WTC11 (cell line): ENCODE measurements around the gene NOBOX. TPM values are rescaled to one million over a fixed set of nuclear protein-coding genes. Genes with fewer than 3 reads are reported as not detected.

Experiments used
- ATAC-seq: fragments of 200-7000 bp; cut with Tn5 transposase; 2 replicates; pipeline ENCODE4 v1.10.0; 2021; ENCODE audit warnings: mild to moderate bottlenecking, moderate library complexity
- CTCF ChIA-PET: fragments of 300-600 bp; sonication (Branson Sonifier 250); formaldehyde crosslinking; loops from one replicate; lab custom pipeline; 2021; ENCODE audit warnings: antibody characterized with exemption; lab: Charles Lee
- POLR2A ChIA-PET: fragments of 350-600 bp; sonication (Branson Sonifier 250); formaldehyde crosslinking; loops from one replicate; lab custom pipeline; 2021; ENCODE audit warnings: antibody characterized with exemption; lab: Charles Lee
- DNase-seq: peaks from one replicate; pipeline ENCODE4 v3.0.0; 2021; ENCODE audit warnings: low spot score
- H3K27ac Mint-ChIP-seq: 2 replicates; pipeline ENCODE4 v1.8.0; 2021; ENCODE audit warnings: mixed read lengths
- H3K27me3 Mint-ChIP-seq: 2 replicates; pipeline ENCODE4 v1.8.0; 2021; ENCODE audit warnings: low read depth, mild to moderate bottlenecking, moderate library complexity, mixed read lengths
- H3K36me3 Mint-ChIP-seq: 2 replicates; pipeline ENCODE4 v1.8.0; 2021; ENCODE audit warnings: mixed read lengths
- H3K4me1 Mint-ChIP-seq: 2 replicates; pipeline ENCODE4 v1.8.0; 2022; ENCODE audit warnings: mixed read lengths
- H3K4me3 Mint-ChIP-seq: 2 replicates; pipeline ENCODE4 v1.8.0; 2021; ENCODE audit warnings: mild to moderate bottlenecking, moderate library complexity, mixed read lengths
- H3K9me3 Mint-ChIP-seq: 2 replicates; pipeline ENCODE4 v1.8.0; 2021; ENCODE audit warnings: mixed read lengths
- FOXJ3 ChIP-seq: sonication (generic); formaldehyde crosslinking; IDR thresholded peaks from 2 replicates; pipeline ENCODE4 v1.9.0; 2021; ENCODE audit warnings: missing genetic modification reagents, mild to moderate bottlenecking, borderline replicate concordance
- FOXP1 ChIP-seq: sonication (generic); formaldehyde crosslinking; IDR thresholded peaks from 2 replicates; pipeline ENCODE4 v1.8.0; 2022; ENCODE audit warnings: missing genetic modification reagents, mild to moderate bottlenecking, moderate library complexity, borderline replicate concordance
- JUN ChIP-seq: sonication (generic); formaldehyde crosslinking; IDR thresholded peaks from 2 replicates; pipeline ENCODE4 v1.8.0; 2023; ENCODE audit warnings: mild to moderate bottlenecking, missing genetic modification reagents
- KAT7 ChIP-seq: sonication (generic); formaldehyde crosslinking; IDR thresholded peaks from 2 replicates; pipeline ENCODE4 v1.8.1; 2023; ENCODE audit warnings: missing genetic modification reagents, mild to moderate bottlenecking, borderline replicate concordance
- MXD4 ChIP-seq: fragments of 250-450 bp; sonication (Bioruptor Pico); IDR thresholded peaks from 2 replicates; pipeline ENCODE4 v1.8.0; 2021; ENCODE audit warnings: mild to moderate bottlenecking, moderate library complexity, borderline replicate concordance
- MYBL2 ChIP-seq: sonication (generic); formaldehyde crosslinking; IDR thresholded peaks from 2 replicates; pipeline ENCODE4 v1.8.1; 2023; ENCODE audit warnings: mild to moderate bottlenecking, moderate library complexity, missing genetic modification reagents
- NR1H2 ChIP-seq: sonication (generic); formaldehyde crosslinking; IDR thresholded peaks from 2 replicates; pipeline ENCODE4 v1.9.0; 2021; ENCODE audit warnings: mild to moderate bottlenecking, moderate library complexity, missing genetic modification reagents
- PRRX2 ChIP-seq: fragments of 250-450 bp; sonication (Bioruptor Pico); IDR thresholded peaks from 2 replicates; pipeline ENCODE4 v1.8.0; 2021; ENCODE audit warnings: mild to moderate bottlenecking
- SMAD3 ChIP-seq: sonication (generic); formaldehyde crosslinking; IDR thresholded peaks from 2 replicates; pipeline ENCODE4 v1.8.0; 2022; ENCODE audit warnings: missing genetic modification reagents, mild to moderate bottlenecking, borderline replicate concordance
- SP1 ChIP-seq: sonication (generic); formaldehyde crosslinking; conservative IDR thresholded peaks from 2 replicates; pipeline ENCODE4 v1.8.1; 2022; ENCODE audit warnings: missing genetic modification reagents
- TCF7 ChIP-seq: sonication (generic); formaldehyde crosslinking; IDR thresholded peaks from 2 replicates; pipeline ENCODE4 v1.8.0; 2022; ENCODE audit warnings: mild to moderate bottlenecking, low read depth, missing genetic modification reagents, moderate library complexity
- ZNF121 ChIP-seq: sonication (generic); formaldehyde crosslinking; IDR thresholded peaks from 2 replicates; pipeline ENCODE4 v1.8.0; 2023; ENCODE audit warnings: missing genetic modification reagents
- ZNF232 ChIP-seq: sonication (generic); formaldehyde crosslinking; IDR thresholded peaks from 2 replicates; pipeline ENCODE4 v1.8.0; 2022; ENCODE audit warnings: mild to moderate bottlenecking, missing genetic modification reagents
- total RNA-seq: library from RNA; stranded (reverse); gene quantifications from 3 replicates; pipeline ENCODE4 v1.2.3, GENCODE V29; 2021
- TF ChIP-seq, protein P1 (sequence below): sonication (generic); formaldehyde crosslinking; IDR thresholded peaks from 2 replicates; pipeline ENCODE4 v1.8.0; 2023; ENCODE audit warnings: missing genetic modification reagents, mild to moderate bottlenecking, borderline replicate concordance
- TF ChIP-seq, protein P2 (sequence below): sonication (generic); formaldehyde crosslinking; IDR thresholded peaks from 2 replicates; pipeline ENCODE4 v1.8.0; 2022; ENCODE audit warnings: mild to moderate bottlenecking, missing genetic modification reagents
- TF ChIP-seq, protein P3 (sequence below): fragments of 250-450 bp; sonication (Bioruptor Pico); IDR thresholded peaks from 2 replicates; pipeline ENCODE4 v1.9.0; 2021; ENCODE audit warnings: mild to moderate bottlenecking, borderline replicate concordance
- TF ChIP-seq, protein P4 (sequence below): fragments of 250-450 bp; sonication (Bioruptor Pico); conservative IDR thresholded peaks from 2 replicates; pipeline ENCODE4 v1.9.0; 2021; ENCODE audit warnings: mild to moderate bottlenecking

The NOBOX gene
- total RNA-seq, 1 experiment from 2014 or later = not detected

DNA sequence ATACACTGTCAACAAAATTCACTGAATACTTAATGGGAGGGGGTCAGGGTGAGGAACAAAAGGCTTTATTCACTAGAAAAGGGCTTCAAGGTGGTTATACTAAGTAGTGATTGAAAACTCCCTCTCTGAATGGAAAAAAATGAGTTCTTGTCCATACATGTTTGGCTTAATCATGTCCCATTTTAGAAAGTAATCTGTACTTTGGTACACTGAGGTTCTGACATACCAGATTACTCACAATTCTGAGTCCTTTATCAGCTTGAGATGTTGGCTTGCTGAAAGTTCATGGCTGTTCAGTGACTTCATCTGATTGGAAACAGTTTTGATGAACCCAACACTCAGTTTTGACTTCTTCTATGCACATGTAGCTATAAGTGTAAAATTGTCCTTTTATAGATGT is 12.8 kb upstream of the NOBOX start (continued):
- TF ChIP-seq, protein P1, sequence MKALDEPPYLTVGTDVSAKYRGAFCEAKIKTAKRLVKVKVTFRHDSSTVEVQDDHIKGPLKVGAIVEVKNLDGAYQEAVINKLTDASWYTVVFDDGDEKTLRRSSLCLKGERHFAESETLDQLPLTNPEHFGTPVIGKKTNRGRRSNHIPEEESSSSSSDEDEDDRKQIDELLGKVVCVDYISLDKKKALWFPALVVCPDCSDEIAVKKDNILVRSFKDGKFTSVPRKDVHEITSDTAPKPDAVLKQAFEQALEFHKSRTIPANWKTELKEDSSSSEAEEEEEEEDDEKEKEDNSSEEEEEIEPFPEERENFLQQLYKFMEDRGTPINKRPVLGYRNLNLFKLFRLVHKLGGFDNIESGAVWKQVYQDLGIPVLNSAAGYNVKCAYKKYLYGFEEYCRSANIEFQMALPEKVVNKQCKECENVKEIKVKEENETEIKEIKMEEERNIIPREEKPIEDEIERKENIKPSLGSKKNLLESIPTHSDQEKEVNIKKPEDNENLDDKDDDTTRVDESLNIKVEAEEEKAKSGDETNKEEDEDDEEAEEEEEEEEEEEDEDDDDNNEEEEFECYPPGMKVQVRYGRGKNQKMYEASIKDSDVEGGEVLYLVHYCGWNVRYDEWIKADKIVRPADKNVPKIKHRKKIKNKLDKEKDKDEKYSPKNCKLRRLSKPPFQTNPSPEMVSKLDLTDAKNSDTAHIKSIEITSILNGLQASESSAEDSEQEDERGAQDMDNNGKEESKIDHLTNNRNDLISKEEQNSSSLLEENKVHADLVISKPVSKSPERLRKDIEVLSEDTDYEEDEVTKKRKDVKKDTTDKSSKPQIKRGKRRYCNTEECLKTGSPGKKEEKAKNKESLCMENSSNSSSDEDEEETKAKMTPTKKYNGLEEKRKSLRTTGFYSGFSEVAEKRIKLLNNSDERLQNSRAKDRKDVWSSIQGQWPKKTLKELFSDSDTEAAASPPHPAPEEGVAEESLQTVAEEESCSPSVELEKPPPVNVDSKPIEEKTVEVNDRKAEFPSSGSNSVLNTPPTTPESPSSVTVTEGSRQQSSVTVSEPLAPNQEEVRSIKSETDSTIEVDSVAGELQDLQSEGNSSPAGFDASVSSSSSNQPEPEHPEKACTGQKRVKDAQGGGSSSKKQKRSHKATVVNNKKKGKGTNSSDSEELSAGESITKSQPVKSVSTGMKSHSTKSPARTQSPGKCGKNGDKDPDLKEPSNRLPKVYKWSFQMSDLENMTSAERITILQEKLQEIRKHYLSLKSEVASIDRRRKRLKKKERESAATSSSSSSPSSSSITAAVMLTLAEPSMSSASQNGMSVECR (CRISPR knock-in tag) = no peak
- TF ChIP-seq ZNF232 (no peak), MXD4 (CRISPR knock-in tag) (no peak), SMAD3 (no peak), ZNF121 (CRISPR knock-in tag) (no peak), MYBL2 (no peak), JUN (CRISPR knock-in tag) (no peak), FOXP1 (CRISPR knock-in tag) (no peak), KAT7 (CRISPR knock-in tag) (no peak)
- TF ChIP-seq, protein P2, sequence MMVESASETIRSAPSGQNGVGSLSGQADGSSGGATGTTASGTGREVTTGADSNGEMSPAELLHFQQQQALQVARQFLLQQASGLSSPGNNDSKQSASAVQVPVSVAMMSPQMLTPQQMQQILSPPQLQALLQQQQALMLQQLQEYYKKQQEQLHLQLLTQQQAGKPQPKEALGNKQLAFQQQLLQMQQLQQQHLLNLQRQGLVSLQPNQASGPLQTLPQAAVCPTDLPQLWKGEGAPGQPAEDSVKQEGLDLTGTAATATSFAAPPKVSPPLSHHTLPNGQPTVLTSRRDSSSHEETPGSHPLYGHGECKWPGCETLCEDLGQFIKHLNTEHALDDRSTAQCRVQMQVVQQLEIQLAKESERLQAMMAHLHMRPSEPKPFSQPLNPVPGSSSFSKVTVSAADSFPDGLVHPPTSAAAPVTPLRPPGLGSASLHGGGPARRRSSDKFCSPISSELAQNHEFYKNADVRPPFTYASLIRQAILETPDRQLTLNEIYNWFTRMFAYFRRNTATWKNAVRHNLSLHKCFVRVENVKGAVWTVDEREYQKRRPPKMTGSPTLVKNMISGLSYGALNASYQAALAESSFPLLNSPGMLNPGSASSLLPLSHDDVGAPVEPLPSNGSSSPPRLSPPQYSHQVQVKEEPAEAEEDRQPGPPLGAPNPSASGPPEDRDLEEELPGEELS (CRISPR knock-in tag) = no peak
- TF ChIP-seq, protein P3, sequence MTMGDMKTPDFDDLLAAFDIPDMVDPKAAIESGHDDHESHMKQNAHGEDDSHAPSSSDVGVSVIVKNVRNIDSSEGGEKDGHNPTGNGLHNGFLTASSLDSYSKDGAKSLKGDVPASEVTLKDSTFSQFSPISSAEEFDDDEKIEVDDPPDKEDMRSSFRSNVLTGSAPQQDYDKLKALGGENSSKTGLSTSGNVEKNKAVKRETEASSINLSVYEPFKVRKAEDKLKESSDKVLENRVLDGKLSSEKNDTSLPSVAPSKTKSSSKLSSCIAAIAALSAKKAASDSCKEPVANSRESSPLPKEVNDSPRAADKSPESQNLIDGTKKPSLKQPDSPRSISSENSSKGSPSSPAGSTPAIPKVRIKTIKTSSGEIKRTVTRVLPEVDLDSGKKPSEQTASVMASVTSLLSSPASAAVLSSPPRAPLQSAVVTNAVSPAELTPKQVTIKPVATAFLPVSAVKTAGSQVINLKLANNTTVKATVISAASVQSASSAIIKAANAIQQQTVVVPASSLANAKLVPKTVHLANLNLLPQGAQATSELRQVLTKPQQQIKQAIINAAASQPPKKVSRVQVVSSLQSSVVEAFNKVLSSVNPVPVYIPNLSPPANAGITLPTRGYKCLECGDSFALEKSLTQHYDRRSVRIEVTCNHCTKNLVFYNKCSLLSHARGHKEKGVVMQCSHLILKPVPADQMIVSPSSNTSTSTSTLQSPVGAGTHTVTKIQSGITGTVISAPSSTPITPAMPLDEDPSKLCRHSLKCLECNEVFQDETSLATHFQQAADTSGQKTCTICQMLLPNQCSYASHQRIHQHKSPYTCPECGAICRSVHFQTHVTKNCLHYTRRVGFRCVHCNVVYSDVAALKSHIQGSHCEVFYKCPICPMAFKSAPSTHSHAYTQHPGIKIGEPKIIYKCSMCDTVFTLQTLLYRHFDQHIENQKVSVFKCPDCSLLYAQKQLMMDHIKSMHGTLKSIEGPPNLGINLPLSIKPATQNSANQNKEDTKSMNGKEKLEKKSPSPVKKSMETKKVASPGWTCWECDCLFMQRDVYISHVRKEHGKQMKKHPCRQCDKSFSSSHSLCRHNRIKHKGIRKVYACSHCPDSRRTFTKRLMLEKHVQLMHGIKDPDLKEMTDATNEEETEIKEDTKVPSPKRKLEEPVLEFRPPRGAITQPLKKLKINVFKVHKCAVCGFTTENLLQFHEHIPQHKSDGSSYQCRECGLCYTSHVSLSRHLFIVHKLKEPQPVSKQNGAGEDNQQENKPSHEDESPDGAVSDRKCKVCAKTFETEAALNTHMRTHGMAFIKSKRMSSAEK (CRISPR knock-in tag) = no peak

DNA sequence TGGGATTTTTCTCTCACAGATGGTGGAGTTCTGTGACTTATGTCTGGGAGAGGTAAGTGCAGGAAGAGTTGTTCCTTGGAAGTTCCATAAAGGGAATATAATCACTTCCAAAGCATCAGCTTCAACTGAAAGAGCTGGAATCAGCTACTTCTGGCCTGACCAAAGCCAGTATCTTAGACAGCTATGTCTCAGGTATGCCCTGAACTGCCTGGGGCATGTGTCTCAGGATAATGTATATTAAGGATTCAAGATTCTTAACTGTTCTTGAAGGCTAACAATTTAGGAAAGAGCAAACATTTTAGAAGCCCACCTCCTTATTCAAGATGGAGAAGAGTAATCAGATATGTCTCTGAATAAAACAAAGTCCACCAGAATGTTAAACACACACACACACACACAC is 12.4 kb upstream of the NOBOX start:
- ChIA-PET POLR2A (no interaction called here), CTCF (interaction anchor here (1.0 kb wide), 1 partner anchor 21 kb away, joined by 5 read pairs; no protein-coding TSS in a partner anchor)
- Mint-ChIP-seq H3K36me3 (peaks cover 23% of the 10 kb centered on the region), H3K9me3 (peaks cover 40% of the 10 kb centered on the region), H3K27me3 (no peaks in the 10 kb centered on the region; the same call in 1 of the 2 replicates), H3K27ac (no peak overlapping the region), H3K4me1 (peaks cover 16% of the 10 kb centered on the region), H3K4me3 (no peak overlapping the region)
- ATAC-seq (no peak), DNase-seq (no peak)
- TF ChIP-seq PRRX2 (CRISPR knock-in tag) (no peak), FOXJ3 (CRISPR knock-in tag) (no peak), NR1H2 (no peak), FOXP1 (CRISPR knock-in tag) (no peak), SP1 (no peak), ZNF232 (no peak), TCF7 (CRISPR knock-in tag) (no peak)
- TF ChIP-seq, protein P4, sequence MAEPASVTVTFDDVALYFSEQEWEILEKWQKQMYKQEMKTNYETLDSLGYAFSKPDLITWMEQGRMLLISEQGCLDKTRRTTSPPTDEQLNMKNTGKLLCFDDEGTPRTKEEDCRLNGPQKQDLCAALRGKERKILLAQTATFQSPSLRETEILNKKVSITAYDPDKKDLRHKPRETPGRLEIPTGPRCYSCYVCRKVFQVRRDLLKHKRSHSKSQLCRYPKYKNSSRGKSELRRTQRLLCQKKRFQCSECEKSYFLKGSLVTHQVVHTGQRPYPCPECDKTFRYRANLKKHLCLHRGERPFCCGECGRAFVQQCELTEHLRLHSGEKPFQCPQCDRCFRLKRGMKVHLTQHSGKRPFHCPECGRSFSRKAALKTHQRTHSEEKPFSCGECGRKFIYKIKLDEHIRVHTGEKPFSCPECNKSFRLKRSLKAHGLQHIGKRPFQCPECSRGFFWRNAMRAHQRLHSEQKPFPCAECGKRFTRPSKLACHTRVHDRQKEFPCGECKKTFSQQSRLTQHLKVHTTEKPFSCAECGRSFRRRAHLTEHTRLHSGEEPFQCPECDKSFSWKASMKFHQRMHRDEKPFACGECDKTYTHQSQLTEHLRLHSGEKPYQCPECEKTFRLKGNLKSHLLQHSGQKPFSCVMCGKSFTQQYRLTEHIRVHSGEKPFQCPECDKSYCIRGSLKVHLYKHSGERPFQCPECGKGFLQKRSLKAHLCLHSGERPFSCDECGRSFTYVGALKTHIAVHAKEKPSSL (CRISPR knock-in tag) = no peak
